GM20431 (cell line): Measurements from ENCODE around the gene CGB8.
"Not testable (repeated sequence)": the region's sequence is repeated elsewhere in the genome, so short reads cannot be mapped to it uniquely, and the experiment has no call there.

ENCODE experiments used
- in situ Hi-C: fragments of 300-500 bp; cut with MseI, MboI; formaldehyde crosslinking; loops from one replicate; pipeline ENCODE4 v1.15.0; 2020; ENCODE audit warnings: low sequenced_read_pairs; ENCODE audit not compliant: unreplicated experiment

The CGB8 gene

DNA sequence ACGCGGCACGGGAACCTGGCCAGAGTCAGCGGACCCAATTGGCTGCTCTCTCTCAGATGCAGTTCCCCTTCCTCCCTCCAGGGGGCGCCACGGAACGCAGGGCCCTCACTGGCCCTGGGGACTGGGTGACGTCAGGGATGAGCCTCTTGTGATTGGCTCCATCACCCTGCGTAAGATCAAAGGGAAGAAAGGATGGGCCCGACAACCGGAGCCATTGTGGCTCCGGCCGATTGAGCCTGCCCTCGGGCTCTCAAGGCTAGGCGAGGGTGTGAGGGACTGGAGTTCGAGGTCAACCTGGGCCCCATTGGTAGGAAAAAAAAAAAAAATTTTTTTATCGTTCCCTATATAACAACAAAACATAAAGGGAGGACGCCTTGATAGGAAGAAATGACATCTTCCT, 12.1 kb downstream of the CGB8 start, which contains the start of gene CGB1:
Gene CGB1 (minus strand): TSS at position 81 of the 400 bp plus-strand sequence. CDS start 184 bp downstream, outside the sequence.
- in situ Hi-C loops, result not testable (repeated sequence)

DNA sequence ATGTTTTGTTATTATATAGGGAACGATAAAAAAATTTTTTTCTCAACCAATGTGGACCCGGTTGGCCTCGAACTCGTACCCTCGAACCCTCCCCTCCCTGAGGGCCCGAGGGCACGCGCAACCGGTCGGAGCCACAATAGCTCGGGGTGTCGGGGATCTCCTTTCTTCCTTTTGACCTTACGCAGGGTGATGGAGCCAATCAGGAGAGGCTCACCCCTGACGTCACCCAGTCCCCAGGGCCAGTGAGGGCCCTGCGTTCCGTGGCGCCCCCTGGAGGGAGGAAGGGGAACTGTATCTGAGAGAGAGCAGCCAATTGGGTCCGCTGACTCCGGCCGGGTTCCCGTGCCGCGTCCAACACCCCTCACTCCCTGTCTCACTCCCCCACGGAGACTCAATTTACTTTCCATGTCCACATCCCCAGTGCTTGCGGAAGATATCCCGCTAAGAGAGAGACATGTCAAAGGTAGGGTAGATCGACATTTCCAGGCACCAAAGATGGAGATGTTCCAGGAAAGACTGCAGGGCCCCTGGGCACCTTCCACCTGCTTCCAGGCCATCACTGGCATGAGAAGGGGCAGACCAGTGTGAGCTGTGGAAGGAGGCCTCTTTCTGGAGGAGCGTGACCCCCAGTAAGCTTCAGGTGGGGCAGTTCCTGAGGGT, 17.1 kb downstream of the CGB8 start, which contains the start of gene CGB2:
Gene CGB2 (plus strand): TSS at position 249 of the 660 bp plus-strand sequence. CDS start 206 bp downstream, at position 455.
- in situ Hi-C loops, result not testable (repeated sequence)

DNA sequence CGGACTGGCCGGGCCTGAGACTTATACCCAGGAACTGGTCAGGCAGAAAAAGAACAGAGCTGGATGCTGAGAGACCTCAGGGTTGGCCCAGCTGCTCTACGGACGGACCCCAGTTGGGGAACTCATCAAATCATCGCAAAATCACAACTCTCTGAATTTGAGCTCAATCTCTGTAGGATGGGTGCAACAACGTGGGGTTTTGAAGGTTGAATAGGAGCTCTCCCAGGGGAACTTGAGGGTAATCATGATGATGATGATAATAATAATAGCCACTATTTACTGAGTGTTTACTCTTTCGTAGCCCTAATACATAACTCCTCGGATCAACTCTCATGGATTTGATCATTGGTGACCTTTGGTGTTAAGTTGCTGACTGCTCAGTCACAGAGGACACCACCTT, 18.6 kb downstream of the CGB8 start:
- in situ Hi-C loops, result not testable (repeated sequence)

DNA sequence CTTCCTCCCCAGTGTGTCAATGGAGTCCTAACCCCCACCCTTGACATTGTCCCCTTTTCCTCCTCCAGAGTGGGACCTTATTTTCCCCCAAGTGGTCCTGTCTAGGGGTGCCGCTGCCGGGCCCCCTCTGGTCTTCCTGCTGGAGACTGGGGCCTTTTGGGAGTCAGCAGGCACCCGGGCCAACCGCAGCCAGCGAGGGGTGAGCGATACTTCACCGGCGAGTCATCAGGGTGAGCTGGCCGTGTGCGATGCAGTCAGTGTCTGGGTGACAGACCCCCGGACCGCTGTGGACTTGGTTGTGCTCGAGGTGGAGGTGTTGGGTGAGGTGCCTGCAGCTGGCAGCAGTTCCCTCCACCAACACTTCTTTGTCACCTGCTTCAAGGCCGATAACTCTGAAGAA, 19.2 kb downstream of the CGB8 start:
- in situ Hi-C loops, result not testable (repeated sequence)

DNA sequence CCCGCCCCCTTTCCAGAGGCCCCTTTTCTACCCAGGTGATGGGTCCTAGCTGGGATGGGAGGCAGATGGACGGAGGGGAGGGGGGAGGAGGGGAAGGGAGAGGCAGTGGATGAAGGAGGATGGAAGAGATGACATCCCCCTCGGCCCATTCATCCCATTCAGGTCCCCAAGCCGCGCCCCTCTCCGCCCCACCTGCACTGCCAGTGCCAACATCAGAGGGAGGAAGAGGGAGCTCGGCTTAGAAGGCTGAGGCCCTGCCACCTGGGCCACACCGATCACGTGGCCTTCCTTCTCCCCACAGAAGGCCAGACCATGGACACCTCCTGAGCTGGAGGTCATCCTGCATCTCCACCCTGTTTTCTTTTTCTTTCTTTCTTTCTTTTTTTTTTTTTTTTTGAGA, 20.2 kb downstream of the CGB8 start:
- in situ Hi-C loops, result not testable (repeated sequence)

DNA sequence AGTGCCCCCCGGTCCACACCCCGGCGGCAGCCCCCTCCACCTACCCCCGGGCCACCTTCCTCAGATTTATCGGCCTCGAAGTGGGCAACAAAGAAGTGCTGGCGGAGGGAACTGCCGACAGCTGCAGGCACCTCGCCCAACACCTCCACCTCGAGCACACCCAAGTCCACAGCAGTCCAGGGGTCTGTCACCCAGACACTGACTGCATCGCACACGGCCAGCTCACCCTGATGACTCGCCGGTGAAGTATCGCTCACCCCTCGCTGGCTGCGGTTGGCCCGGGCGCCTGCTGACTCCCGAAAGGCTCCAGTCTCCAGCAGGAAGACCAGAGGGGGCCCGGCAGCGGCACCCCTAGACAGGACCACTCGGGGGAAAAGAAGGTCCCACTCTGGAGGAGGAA, 23.3 kb downstream of the CGB8 start:
- in situ Hi-C loops, result not testable (repeated sequence)

DNA sequence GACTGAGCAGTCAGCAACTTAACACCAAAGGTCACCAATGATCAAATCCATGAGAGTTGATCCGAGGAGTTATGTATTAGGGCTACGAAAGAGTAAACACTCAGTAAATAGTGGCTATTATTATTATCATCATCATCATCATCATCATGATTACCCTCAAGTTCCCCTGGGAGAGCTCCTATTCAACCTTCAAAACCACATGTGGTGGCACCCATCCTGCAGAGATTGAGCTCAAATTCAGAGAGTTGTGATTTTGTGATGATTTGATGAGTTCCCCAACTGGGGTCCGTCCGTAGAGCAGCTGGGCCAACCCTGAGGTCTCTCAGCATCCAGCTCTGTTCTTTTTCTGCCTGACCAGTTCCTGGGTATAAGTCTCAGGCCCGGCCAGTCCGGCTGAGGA, 23.8 kb downstream of the CGB8 start:
- in situ Hi-C loops, result not testable (repeated sequence)

DNA sequence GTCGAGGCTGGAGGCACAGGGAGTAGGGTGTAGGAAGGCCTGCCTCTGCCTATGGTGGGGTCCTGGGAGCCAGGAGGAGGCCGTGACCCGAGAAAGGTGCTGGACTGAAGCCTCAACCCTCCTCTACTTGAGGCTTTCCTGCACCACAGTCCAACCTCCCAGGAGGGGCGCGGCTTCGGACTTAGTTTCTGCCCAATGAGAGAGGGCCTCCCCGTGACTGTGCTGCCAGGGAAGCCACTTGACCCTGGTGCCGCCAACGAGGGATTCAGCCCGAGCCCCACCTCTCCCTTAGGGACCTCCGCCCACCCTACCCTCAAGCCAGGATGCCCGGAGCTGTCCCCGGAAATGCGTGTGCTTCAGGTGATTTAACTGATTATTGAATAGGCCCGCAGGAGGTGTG, 24.7 kb downstream of the CGB8 start, which contains the start of gene CGB3:
Gene CGB3 (minus strand): TSS at position 101 of the 400 bp plus-strand sequence. CDS start 362 bp downstream, outside the sequence.
- in situ Hi-C loops, result not testable (repeated sequence)

DNA sequence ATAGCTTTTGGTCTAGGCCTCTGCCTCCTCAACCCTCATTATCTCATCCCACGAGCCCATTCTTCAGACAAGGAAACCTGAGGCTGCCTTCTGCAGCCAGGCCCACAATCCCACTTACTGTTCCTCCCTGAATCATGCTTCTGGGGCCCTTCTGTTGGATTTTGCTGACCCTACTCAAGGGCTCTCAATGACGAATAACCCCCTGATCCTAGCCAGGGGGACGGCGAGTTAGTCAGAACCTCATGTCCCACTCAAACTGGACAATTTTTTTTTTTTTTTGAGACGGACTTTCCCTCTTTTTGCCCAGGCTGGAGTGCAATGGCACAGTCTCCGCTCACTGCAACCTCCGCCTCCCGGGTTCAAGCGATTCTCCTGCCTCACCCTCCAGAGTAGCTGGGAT, 26.8 kb downstream of the CGB8 start:
- in situ Hi-C loops, result no loop called here

DNA sequence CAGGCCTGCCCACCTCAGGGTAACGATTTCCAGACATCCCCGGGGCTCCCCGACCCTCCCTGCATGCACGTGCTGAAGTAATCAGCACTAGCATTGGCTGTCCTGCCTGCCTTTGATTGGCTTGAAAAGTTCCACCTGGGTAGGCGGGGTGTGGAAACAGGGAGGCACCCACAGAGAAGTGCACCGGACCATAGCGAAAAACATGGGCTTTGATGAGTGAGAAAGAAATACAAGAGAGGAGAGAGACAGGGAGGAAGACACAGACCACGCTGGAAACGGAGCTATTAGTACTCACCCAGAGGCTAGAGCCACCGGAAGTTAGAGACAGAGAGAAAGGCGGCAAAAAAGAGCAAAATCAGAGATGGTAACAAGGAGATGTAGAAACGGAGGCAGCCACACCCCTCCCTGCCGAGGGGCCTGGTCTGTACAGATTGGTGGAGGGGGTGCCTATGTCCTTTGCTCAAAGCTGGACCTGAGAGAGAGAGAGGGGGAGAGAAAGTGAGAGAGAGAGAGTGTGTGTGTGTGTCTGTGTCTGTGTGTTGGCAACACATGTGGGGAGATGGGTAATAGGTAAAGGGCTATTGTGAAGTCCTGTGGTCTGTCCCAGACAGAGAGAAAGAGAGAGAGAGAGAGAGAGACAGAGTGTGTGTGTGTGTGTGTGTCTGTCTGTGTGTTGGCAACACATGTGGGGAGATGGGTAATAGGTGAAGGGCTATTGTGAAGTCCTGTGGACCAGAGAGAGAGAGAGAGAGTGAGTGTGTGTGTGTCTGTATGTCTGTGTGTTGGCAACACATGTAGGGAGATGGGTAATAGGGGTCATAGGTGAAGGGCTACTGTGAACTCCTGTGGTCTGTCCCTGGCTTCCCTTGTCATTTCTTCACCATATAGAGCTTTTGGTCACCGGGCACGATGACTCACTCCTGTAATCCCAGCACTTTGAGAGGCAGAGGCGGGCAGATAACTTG, 27.7 kb downstream of the CGB8 start:
- in situ Hi-C loops, result no loop called here

DNA sequence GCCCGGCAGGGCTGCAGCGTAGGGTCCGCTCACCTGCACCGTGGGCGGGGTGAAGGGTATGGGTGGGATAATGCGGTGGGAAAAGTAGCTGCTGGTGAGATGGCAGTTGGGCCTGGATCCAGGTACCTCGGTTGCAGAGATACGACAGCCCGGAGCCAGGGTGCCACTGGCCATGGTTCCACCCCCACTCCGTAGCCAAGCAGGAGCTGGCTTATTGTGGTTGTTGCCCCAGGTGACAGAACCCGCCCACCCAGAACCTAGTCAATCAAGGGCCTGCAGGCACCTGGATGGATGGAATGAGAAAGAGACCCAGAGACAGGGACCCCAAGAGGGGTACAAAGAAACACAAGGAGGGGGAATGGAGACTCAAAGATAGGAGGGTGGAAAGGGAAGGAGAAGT, 28.6 kb downstream of the CGB8 start:
- in situ Hi-C loops, result no loop called here

DNA sequence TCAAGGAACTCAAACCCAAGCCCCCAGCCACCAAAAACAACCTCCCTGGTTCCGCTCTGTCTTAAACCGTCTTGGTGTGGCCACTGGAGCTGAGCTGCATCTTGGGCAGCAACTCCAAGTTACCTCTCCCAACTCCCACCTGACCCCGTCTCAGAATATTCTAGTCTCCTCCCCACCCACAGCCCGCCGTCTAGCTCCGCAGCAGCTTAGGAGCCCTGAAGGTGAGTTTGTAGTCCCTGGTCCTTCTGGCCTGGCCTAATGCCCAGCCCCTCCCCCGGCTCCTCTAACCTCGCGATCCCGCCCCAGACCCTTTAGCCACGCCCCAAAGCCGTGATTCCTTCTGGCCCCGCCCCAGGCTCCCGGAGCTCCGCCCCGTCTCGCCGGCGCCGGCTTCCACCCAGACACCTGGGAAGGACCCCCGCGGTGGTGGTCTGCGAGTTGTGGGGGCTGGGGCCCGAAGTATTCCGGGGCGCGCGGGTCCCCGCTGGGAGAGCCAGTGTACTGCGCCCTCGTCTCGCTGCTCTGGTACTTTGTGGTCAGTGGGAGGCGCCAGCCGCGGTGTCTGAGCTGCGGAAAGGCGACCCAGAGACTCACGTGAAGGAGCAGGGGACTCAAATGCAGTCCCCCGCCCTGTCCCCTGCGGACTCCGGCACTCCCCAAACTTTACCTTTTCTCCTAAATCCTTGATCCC, 29.5 kb downstream of the CGB8 start:
- in situ Hi-C loops, result no loop called here

DNA sequence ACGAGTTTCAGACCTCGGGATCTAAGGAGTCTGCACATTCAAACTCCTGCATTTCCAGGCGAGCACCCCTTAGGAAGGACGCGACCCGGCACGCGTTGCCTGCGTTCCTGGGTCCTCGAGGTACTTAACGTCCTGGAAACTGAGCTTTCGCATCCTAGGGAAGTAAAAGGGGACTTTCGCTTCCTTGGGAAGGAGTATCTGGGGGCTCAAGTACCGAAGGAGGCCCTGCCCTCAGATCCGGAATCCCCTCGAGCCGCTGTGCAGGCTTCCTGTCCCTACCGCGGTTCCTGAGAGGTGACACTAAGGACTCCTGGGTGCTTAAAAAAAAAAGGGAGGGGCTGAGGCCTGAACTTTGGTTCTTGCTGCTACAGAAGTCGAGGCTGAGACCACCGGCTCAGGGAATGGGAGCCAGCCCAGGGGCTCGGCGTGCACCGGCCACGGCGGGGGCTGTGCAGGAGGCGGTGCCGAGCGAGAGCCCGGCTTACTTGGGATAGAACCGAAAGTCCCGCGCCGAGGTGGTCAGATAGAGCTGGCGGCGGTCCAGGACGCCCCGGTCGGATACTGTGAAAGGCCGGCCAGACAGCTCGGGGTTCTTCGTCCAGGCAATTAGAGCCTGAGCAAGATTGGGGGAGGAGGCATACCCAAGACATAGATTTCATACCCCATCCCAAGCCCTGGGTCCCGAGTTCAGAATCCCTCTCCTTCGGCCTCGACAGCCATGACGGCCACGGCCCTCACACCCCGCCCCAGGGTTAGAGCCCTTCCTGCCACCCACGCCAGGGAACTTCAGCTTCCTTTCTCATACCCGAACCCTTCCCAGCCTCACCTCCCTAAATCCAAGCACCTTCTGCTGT, 30.3 kb downstream of the CGB8 start:
- in situ Hi-C loops, result not testable (repeated sequence)

DNA sequence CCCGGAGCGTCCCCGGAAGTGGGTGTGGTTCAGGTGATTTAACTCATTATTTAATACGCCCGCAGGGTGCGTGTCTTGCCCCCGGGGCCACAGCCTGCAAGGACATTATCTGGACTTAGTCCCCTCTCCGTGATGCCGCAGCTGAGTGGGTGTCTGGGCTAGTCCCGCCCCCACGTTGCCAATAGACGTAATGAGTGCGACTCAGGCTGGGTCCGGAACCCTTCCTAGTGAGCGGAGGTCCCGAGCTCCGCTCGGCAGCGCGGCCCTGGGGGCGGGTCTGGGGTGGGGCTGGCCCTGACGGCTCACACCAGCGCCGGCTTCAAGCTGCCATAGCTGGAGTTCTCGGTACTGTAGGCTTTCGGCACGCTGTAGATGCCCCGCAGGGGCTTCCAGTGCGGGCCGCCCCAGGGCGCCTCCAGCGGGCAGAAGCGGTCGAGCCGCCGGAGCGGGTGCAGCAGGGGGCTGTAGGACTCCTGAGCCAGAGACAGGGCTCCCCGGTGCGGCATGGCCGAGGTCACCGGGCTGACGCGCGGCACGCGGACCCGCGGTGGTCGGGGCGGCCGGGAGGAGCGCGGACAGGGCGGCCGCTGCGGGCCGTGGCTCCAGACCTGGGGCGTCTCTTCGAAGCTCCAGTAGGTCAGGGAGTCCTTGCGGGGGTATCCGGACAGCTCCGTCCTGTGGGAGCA, 31.1 kb downstream of the CGB8 start:
- in situ Hi-C loops, result no loop called here

DNA sequence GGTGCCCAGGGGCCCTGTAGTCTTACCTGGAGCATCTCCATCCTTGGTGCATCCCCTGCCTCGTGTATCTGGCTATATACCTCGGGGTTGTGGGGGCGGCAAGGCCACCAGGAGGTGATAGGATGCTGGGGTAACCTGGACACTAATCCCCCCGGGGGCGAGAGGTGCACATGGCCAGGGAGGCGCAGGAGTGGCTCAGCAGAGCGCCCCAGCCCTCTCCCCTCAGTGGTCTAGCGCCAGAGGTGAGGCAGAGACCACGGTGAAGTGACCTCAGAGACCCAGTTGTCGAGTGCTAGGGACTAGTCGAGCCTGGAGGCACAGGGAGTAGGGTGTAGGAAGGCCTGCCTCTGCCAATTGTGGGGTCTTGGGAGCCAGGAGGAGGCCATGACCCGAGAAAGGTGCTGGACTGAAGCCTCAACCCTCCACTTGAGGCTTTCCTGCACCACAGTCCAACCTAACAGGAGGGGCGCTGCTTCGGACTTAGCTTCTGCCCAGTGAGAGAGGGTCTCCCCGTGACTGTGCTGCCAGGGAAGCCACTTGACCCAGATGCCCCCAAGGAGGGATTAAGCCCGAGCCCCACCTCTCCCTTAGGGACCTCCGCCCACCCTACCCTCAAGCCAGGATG, 31.8 kb downstream of the CGB8 start, which contains the start of gene LHB:
Gene LHB (minus strand): TSS at position 51 of the 625 bp plus-strand sequence. CDS start 10 bp downstream, at position 41.
- in situ Hi-C loops, result no loop called here

DNA sequence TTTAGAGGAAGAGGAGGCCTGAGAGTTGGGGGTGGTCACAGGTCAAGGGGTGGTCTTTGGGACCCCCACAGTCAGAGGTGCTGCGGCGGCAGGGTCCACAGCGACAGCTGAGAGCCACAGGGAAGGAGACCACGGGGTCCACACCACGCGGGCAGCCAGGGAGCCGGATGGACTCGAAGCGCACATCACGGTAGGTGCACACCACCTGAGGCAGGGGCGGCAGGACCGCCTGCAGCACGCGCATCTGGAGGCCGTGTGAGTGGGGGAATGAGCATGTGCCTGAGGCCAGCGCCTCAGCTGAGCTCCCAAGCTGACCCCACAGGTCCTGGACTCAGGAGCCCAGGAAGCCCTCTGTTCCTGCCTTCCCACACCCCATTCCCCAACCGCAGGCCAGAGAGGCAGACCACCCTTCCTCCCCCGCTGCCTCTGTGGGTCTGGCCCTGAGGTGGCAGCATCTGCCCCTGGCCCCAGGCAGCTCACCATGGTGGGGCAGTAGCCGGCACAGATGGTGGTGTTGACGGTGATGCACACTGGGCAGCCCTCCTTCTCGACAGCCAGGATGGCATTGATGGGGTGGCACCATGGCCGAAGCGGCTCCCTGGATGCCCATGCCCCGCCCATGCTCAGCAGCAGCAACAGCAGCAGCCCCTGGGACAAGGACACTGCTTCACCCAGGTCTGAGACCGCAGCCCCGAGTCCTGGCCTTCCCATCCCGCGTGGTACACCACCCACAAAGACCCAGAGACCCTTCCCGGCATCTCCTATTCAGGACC, 32.7 kb downstream of the CGB8 start:
- in situ Hi-C loops, result no loop called here

DNA sequence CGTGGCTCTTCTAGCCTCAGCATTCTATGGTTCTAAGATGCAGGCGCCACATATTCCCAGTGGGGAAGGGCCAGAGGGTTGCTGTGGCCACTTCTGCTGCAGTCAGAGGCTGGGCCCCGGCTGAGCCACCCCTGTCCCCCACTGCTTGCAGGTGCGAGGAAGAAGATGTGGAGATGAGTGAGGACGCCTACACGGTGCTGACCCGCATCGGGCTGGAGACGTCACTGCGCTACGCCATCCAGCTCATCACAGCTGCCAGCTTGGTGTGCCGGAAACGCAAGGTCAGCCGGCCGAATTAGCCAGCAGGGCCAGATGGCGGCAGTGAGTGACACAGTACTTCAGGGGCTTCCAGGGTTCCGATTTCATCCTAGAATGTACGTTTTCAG, 34.0 kb downstream of the CGB8 start:
- in situ Hi-C loops, result no loop called here
